ENCODE results near the gene PXMP2. TPM values are rescaled to one million over a fixed set of nuclear protein-coding genes. Genes with fewer than 3 reads are reported as not detected.

Gene PXMP2
- polyA plus RNA-seq, 3 donors = 2.9 to 9.2 (median 8.7) TPM

GRCh38 chr12:132658149-132658894, 29.1 kb upstream of the PXMP2 start:
- Mint-ChIP-seq H3K27ac (no peak overlapping the region), H3K27me3 (ENCODE audit: low read depth in 3 of 3) (peaks cover 0 to 2% (median 0%) of the 10 kb centered on the region in 3 donors), H3K4me1 (peaks cover 13% of the 10 kb centered on the region), H3K4me3 (no peak overlapping the region), H3K9me3 (no peaks in the 10 kb centered on the region), H3K36me3 (peaks cover 76 to 86% of the 10 kb centered on the region in 2 donors)
- Histone ChIP-seq H3K27ac (ENCODE audit: low read depth in 1 of 2, low read length in 2 of 2) (no peak overlapping the region), H3K4me3 (replicated peaks in 1 of 3; ENCODE audit: low read depth in 2 of 3, low read length in 3 of 3) (no peak overlapping the region), H3K27me3 (ENCODE audit: control insufficient read depth in 2 of 2, insufficient read depth in 2 of 2, low read length in 2 of 2) (no peaks in the 10 kb centered on the region), H3K79me2 (ENCODE audit: insufficient read depth, low read length) (no peaks in the 10 kb centered on the region), H3K9ac (ENCODE audit: insufficient read depth, low read length, poor library complexity, severe bottlenecking) (no peak overlapping the region), H3K36me3 (replicated peaks in 1 of 2; ENCODE audit: control insufficient read depth in 1 of 2, insufficient read depth in 2 of 2, low read length in 2 of 2) (peaks cover 68 to 100% of the 10 kb centered on the region in 2 donors), H3K4me2 (replicated peaks; ENCODE audit: extremely low read depth, low read length, poor library complexity, severe bottlenecking) (no peak overlapping the region), H3K4me1 (ENCODE audit: control insufficient read depth in 1 of 2, insufficient read depth in 2 of 2, low read length in 2 of 2) (peaks cover 0 to under 1% of the 10 kb centered on the region in 2 donors), H2AFZ (ENCODE audit: insufficient read depth, low read depth, low read length, poor library complexity, severe bottlenecking) (no peak overlapping the region), H4K20me1 (ENCODE audit: insufficient read depth, low read length) (no peaks in the 10 kb centered on the region), H3K9me3 (replicated peaks in 1 of 2; ENCODE audit: control insufficient read depth in 1 of 2, insufficient read depth in 1 of 2, low read length in 2 of 2) (no peaks in the 10 kb centered on the region)
- no peak for TF ChIP-seq CTCF (IDR thresholded peaks at IDR 0.05)
- WGBS (ENCODE audit: insufficient coverage) = 70% methylated on average over 31 of the region's 32 CpGs
- intact Hi-C loops (cut with micrococcal nuclease) = no loop called here
- no peak for DNase-seq

- Histone ChIP-seq H2AFZ (ENCODE audit: insufficient read depth, low read depth, low read length, poor library complexity, severe bottlenecking) (no peak overlapping the region), H3K9me3 (replicated peaks in 1 of 2; ENCODE audit: control insufficient read depth in 1 of 2, insufficient read depth in 1 of 2, low read length in 2 of 2) (no peaks in the 10 kb centered on the region), H3K4me3 (replicated peaks in 1 of 3; ENCODE audit: low read depth in 2 of 3, low read length in 3 of 3) (no peak overlapping the region), H4K20me1 (ENCODE audit: insufficient read depth, low read length) (no peaks in the 10 kb centered on the region), H3K4me2 (replicated peaks; ENCODE audit: extremely low read depth, low read length, poor library complexity, severe bottlenecking) (no peak overlapping the region), H3K79me2 (ENCODE audit: insufficient read depth, low read length) (no peaks in the 10 kb centered on the region), H3K27ac (ENCODE audit: low read depth in 1 of 2, low read length in 2 of 2) (no peak overlapping the region), H3K36me3 (replicated peaks in 1 of 2; ENCODE audit: control insufficient read depth in 1 of 2, insufficient read depth in 2 of 2, low read length in 2 of 2) (peaks cover 68 to 99% of the 10 kb centered on the region in 2 donors), H3K9ac (ENCODE audit: insufficient read depth, low read length, poor library complexity, severe bottlenecking) (no peak overlapping the region), H3K27me3 (ENCODE audit: control insufficient read depth in 2 of 2, insufficient read depth in 2 of 2, low read length in 2 of 2) (no peaks in the 10 kb centered on the region), H3K4me1 (ENCODE audit: control insufficient read depth in 1 of 2, insufficient read depth in 2 of 2, low read length in 2 of 2) (peaks cover 6 to 9% of the 10 kb centered on the region in 2 donors)
- TF ChIP-seq CTCF (IDR thresholded peaks at IDR 0.05) = no peak
- intact Hi-C loops (cut with micrococcal nuclease) = no loop called here
- H3K27ac Mint-ChIP-seq = no peak overlapping the region
- DNase-seq = no peak
- no peak overlapping the region for H3K4me3 Mint-ChIP-seq
- H3K9me3 Mint-ChIP-seq = no peaks in the 10 kb centered on the region
- 88% methylated on average over 13 of the region's 16 CpGs for WGBS (ENCODE audit: insufficient coverage)
- peaks cover 74 to 86% of the 10 kb centered on the region in 2 donors for H3K36me3 Mint-ChIP-seq
- peaks cover 21% of the 10 kb centered on the region for H3K4me1 Mint-ChIP-seq
- peaks cover 0 to under 1% (median 0%) of the 10 kb centered on the region in 3 donors for H3K27me3 Mint-ChIP-seq (ENCODE audit: low read depth in 3 of 3)
These were observed 28.2 kb upstream of the PXMP2 start for GRCh38 chr12:132659146-132659545.
